ENCODE measurements around the gene SLC25A38. TPM values are rescaled to one million over a fixed set of nuclear protein-coding genes. Genes with fewer than 3 reads are reported as not detected.
"Not testable (repeated sequence)": the region's sequence is repeated elsewhere in the genome, so short reads cannot be mapped to it uniquely, and the experiment has no call there.

The SLC25A38 gene
- total RNA-seq, 1 experiment from 2014 or later, result 37.7 TPM

DNA sequence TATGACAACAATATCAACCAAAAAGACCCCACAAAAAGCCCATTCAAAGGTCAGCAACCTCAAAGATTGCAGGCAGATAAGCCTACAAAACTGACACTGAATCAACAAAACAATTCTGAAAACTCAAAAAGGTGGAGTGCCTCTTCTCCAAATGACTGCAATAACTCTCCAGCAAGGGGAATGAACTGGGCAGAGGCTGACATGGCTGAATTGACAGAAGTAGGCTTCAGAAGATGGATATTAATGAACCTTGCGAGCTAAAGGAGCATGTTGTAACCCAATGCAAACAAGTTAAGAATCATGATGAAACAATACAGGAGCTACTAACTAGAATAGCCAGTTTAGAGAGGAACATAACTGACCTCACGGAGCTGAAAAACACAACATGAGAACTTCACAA is 20.4 kb upstream of the SLC25A38 start:
- Mint-ChIP-seq H3K27ac (ENCODE audit: unreplicated experiment) (no peak overlapping the region), H3K36me3 (ENCODE audit: insufficient read depth, unreplicated experiment) (no peaks in the 10 kb centered on the region), H3K27me3 (ENCODE audit: insufficient read depth, unreplicated experiment) (no peaks in the 10 kb centered on the region), H3K4me3 (ENCODE audit: unreplicated experiment) (no peak overlapping the region), H3K9me3 (ENCODE audit: unreplicated experiment) (no peaks in the 10 kb centered on the region), H3K4me1 (ENCODE audit: low read depth, unreplicated experiment) (peaks cover 9% of the 10 kb centered on the region)
- ChIA-PET POLR2A (no interaction called here), CTCF (no interaction called here)
- Histone ChIP-seq H3K9me3 (no peaks in the 10 kb centered on the region), H3K4me3 (ENCODE audit: low read depth, low read length) (no peak overlapping the region), H3K4me1 (0 out of 2 replicates have a peak, but pooled peaks cover 3% of the 10 kb centered on the region), H3K27me3 (replicated peaks; ENCODE audit: control insufficient read depth, insufficient read depth, low read length) (no peaks in the 10 kb centered on the region), H3K36me3 (ENCODE audit: control insufficient read depth, insufficient read depth, low read length) (no peaks in the 10 kb centered on the region)
- BruUV-seq (replicated peaks), result no TSS peak
- intact Hi-C loops (cut with micrococcal nuclease; ENCODE audit: unreplicated experiment), result no loop called here
- no peak for DNase-seq
- TF ChIP-seq, protein P1, sequence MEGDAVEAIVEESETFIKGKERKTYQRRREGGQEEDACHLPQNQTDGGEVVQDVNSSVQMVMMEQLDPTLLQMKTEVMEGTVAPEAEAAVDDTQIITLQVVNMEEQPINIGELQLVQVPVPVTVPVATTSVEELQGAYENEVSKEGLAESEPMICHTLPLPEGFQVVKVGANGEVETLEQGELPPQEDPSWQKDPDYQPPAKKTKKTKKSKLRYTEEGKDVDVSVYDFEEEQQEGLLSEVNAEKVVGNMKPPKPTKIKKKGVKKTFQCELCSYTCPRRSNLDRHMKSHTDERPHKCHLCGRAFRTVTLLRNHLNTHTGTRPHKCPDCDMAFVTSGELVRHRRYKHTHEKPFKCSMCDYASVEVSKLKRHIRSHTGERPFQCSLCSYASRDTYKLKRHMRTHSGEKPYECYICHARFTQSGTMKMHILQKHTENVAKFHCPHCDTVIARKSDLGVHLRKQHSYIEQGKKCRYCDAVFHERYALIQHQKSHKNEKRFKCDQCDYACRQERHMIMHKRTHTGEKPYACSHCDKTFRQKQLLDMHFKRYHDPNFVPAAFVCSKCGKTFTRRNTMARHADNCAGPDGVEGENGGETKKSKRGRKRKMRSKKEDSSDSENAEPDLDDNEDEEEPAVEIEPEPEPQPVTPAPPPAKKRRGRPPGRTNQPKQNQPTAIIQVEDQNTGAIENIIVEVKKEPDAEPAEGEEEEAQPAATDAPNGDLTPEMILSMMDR (IDR thresholded peaks at IDR 0.05; ENCODE audit: insufficient read depth in 1 of 2, low read depth in 1 of 2, low read length in 1 of 2, severe bottlenecking in 1 of 2, unreplicated experiment in 1 of 2), result no peak

DNA sequence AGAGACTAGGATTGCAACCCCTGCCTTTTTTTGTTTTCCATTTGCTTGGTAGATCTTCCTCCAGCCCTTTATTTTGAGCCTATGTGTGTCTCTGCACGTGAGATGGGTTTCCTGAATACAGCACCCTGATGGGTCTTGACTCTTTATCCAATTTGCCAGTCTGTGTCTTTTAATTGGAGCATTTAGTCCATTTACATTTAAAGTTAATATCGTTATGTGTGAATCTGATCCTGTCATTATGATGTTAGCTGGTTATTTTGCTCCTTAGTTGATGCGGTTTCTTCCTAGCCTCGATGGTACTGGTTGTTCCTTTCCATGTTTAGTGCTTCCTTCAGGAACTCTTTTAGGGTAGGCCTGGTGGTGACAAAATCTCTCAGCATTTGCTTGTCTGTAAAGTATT is 12.7 kb upstream of the SLC25A38 start:
- BruUV-seq (replicated peaks); H3K27ac Mint-ChIP-seq (ENCODE audit: unreplicated experiment); H3K4me3 ChIP-seq (ENCODE audit: low read depth, low read length); intact Hi-C loops (cut with micrococcal nuclease; ENCODE audit: unreplicated experiment); POLR2A ChIA-PET; H3K4me1 ChIP-seq; H3K4me1 Mint-ChIP-seq (ENCODE audit: low read depth, unreplicated experiment); H3K4me3 Mint-ChIP-seq (ENCODE audit: unreplicated experiment); H3K9me3 ChIP-seq; H3K27me3 Mint-ChIP-seq (ENCODE audit: insufficient read depth, unreplicated experiment); DNase-seq; H3K36me3 Mint-ChIP-seq (ENCODE audit: insufficient read depth, unreplicated experiment); H3K9me3 Mint-ChIP-seq (ENCODE audit: unreplicated experiment); H3K27me3 ChIP-seq (replicated peaks; ENCODE audit: control insufficient read depth, insufficient read depth, low read length); H3K36me3 ChIP-seq (ENCODE audit: control insufficient read depth, insufficient read depth, low read length); CTCF ChIA-PET: not testable (repeated sequence)

DNA sequence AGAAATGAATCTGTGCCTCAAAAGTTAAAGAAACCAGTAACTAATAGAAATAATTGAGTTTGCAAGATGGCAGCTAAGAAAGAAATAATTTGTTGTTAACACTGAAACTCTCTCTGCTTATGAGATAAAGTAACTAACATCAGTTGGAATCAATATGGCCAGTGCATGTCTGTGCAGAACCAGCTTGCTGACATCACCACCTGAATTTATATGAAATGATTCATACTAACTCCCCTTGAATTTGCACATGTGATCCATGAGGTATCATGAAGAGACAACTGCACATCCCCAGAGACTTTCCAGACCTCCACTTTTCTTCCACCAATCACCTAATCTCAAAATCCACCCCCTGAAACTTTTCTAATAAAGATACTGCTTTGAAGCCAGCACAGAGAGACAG is 10.3 kb upstream of the SLC25A38 start:
- intact Hi-C loops (cut with micrococcal nuclease; ENCODE audit: unreplicated experiment), result no loop called here
- Mint-ChIP-seq H3K27ac (ENCODE audit: unreplicated experiment) (no peak overlapping the region), H3K4me3 (ENCODE audit: unreplicated experiment) (no peak overlapping the region), H3K36me3 (ENCODE audit: insufficient read depth, unreplicated experiment) (no peaks in the 10 kb centered on the region), H3K4me1 (ENCODE audit: low read depth, unreplicated experiment) (no peaks in the 10 kb centered on the region), H3K27me3 (ENCODE audit: insufficient read depth, unreplicated experiment) (peaks cover 6% of the 10 kb centered on the region), H3K9me3 (ENCODE audit: unreplicated experiment) (peaks cover 9% of the 10 kb centered on the region)
- H3K36me3 ChIP-seq (ENCODE audit: control insufficient read depth, insufficient read depth, low read length), result no peaks in the 10 kb centered on the region
- no peak overlapping the region for H3K4me3 ChIP-seq (ENCODE audit: low read depth, low read length)
- DNase-seq, result no peak
- BruUV-seq (replicated peaks), result no TSS peak
- H3K9me3 ChIP-seq, result no peaks in the 10 kb centered on the region
- no peaks in the 10 kb centered on the region for H3K4me1 ChIP-seq
- ChIA-PET CTCF (no interaction called here), POLR2A (no interaction called here)
- TF ChIP-seq, protein P1 (IDR thresholded peaks at IDR 0.05; ENCODE audit: insufficient read depth in 1 of 2, low read depth in 1 of 2, low read length in 1 of 2, severe bottlenecking in 1 of 2, unreplicated experiment in 1 of 2), result no peak
- no peaks in the 10 kb centered on the region for H3K27me3 ChIP-seq (replicated peaks; ENCODE audit: control insufficient read depth, insufficient read depth, low read length)
